Measurements from ENCODE around the gene TEX22.

- TF ChIP-seq CTCF (conservative IDR thresholded peaks at IDR 0.05 in 1 of 2, IDR thresholded peaks at IDR 0.05 in 1 of 2; ENCODE audit: extremely low read depth in 1 of 2, insufficient read depth in 1 of 2, low read depth in 1 of 2, low read length in 2 of 2) (no peak), EZH2 (IDR thresholded peaks at IDR 0.05; ENCODE audit: borderline replicate concordance, low read length) (no peak)
Measured at GRCh38 chr14:105398044-105398725, at the start of gene TEX22.

Data from mammary epithelial cell (primary cell).